ENCODE data around the gene HTN1.
"Not testable (repeated sequence)": the region's sequence is repeated elsewhere in the genome, so short reads cannot be mapped to it uniquely, and the experiment has no call there.

The HTN1 gene

GRCh38 chr4:70050138-70050537, at the start of gene HTN1:
TSS of gene HTN1 (plus strand) at chr4:70050438. CDS start at chr4:70053077, 2,639 bp downstream.
- not testable (repeated sequence) for FAIRE-seq

GRCh38 chr4:70000711-70001110, 49.5 kb upstream of the HTN1 start:
- FAIRE-seq, result no peak

- FAIRE-seq, result no peak
These were observed 47.7 kb upstream of the HTN1 start for GRCh38 chr4:70002507-70002906.

- no peak for FAIRE-seq
These were observed 41.5 kb upstream of the HTN1 start for GRCh38 chr4:70008771-70009170.

GRCh38 chr4:70019006-70019405, 31.2 kb upstream of the HTN1 start:
- FAIRE-seq, result not testable (repeated sequence)

- no peak for FAIRE-seq
These were observed 27.0 kb upstream of the HTN1 start for GRCh38 chr4:70023218-70023617.

GRCh38 chr4:70027011-70027410, 23.2 kb upstream of the HTN1 start:
- no peak for FAIRE-seq

GRCh38 chr4:70028159-70028558, 22.1 kb upstream of the HTN1 start, which contains the start of gene HTN3:
TSS of gene HTN3 (plus strand) at chr4:70028459. CDS start at chr4:70030741, 2,282 bp downstream.
- not testable (repeated sequence) for FAIRE-seq

GRCh38 chr4:70037559-70037958, 12.7 kb upstream of the HTN1 start:
- FAIRE-seq, result not testable (repeated sequence)

GRCh38 chr4:70039928-70040327, 10.3 kb upstream of the HTN1 start:
- not testable (repeated sequence) for FAIRE-seq

GRCh38 chr4:70041652-70042286, 8.5 kb upstream of the HTN1 start:
- no peak for FAIRE-seq

GRCh38 chr4:70056534-70056933, 6.3 kb downstream of the HTN1 start:
- not testable (repeated sequence) for FAIRE-seq

- no peak for FAIRE-seq
These were observed 7.4 kb downstream of the HTN1 start for GRCh38 chr4:70057651-70058050.

- no peak for FAIRE-seq
These were observed 8.9 kb downstream of the HTN1 start for GRCh38 chr4:70059149-70059548.

GRCh38 chr4:70062000-70062399, 11.8 kb downstream of the HTN1 start:
- no peak for FAIRE-seq

GRCh38 chr4:70080205-70080604, 30.0 kb downstream of the HTN1 start:
- FAIRE-seq, result no peak

GRCh38 chr4:70099206-70099605, 49.0 kb downstream of the HTN1 start:
- no peak for FAIRE-seq

All from islet of Langerhans (tissue), 1 donor.